H1 (cell line): ENCODE measurements around the gene ZNF148. TPM values are rescaled to one million over a fixed set of nuclear protein-coding genes. Genes with fewer than 3 reads are reported as not detected.

Experiments
- CTCF ChIA-PET: fragments of 300-600 bp; sonication (Branson Sonifier 250); formaldehyde crosslinking; loops from one replicate; lab custom pipeline; 2021; ENCODE audit not compliant: partially characterized antibody; lab: Charles Lee
- POLR2A ChIA-PET: fragments of 300-600 bp; sonication (Branson Sonifier 250); formaldehyde crosslinking; loops from one replicate; lab custom pipeline; 2021; ENCODE audit warnings: inconsistent platforms; ENCODE audit not compliant: partially characterized antibody; lab: Charles Lee
- DNase-seq, 2 experiments: peaks; one replicate each; pipeline versions ENCODE4 v3.0.0 to v3.0.0-alpha.2; 2010 to 2022; ENCODE audit warnings: low spot score in 2 of 2, low read depth in 1 of 2, mixed read lengths in 1 of 2
- FAIRE-seq: peaks from 2 replicates; lab custom pipeline; 2011; peaks lifted over from hg19 to GRCh38; lab: Jason Lieb, UNC
- H2AFZ ChIP-seq: 2 replicates; pipeline ENCODE4 v1.8.1; 2012; ENCODE audit warnings: low read length, inconsistent platforms
- H2AK5ac ChIP-seq: 2 replicates; pipeline ENCODE4 v1.6.1; 2013; ENCODE audit warnings: low read depth, low read length
- H2BK120ac ChIP-seq: replicated peaks from 2 replicates; pipeline ENCODE3; 2013; ENCODE audit warnings: low read depth, low read length, inconsistent platforms
- H2BK12ac ChIP-seq: 2 replicates; pipeline ENCODE4 v1.6.1; 2013; ENCODE audit warnings: low read depth, low read length
- H2BK15ac ChIP-seq: 2 replicates; pipeline ENCODE4 v1.6.1; 2013; ENCODE audit warnings: low read length
- H2BK20ac ChIP-seq: 2 replicates; pipeline ENCODE4 v1.6.1; 2013; ENCODE audit warnings: low read length
- H2BK5ac ChIP-seq: 2 replicates; pipeline ENCODE4 v1.6.1; 2013; ENCODE audit warnings: low read depth, low read length
- H3K14ac ChIP-seq: 2 replicates; pipeline ENCODE4 v1.6.1; 2013; ENCODE audit warnings: inconsistent platforms; ENCODE audit not compliant: insufficient read length
- H3K18ac ChIP-seq: 2 replicates; pipeline ENCODE4 v1.6.1; 2013; ENCODE audit warnings: low read length; ENCODE audit errors: extremely low read depth
- H3K23ac ChIP-seq: 2 replicates; pipeline ENCODE4 v1.6.1; 2013; ENCODE audit warnings: inconsistent platforms; ENCODE audit not compliant: insufficient read length
- H3K23me2 ChIP-seq: 2 replicates; pipeline ENCODE4 v1.6.1; 2013; ENCODE audit warnings: low read depth, low read length
- H3K27ac ChIP-seq: 2 replicates; pipeline ENCODE4 v1.6.1; 2011; ENCODE audit warnings: low read depth, low read length, inconsistent platforms
- H3K27me3 ChIP-seq, 4 experiments: replicated peaks in 1 of 4; 1 replicate in 1 of 4; 2 replicates in 3 of 4; pipeline versions ENCODE4 v1.6.1 to v1.8.1; 2011 to 2013; ENCODE audit warnings: low read length in 3 of 4, mild to moderate bottlenecking in 3 of 4, inconsistent platforms in 2 of 4, mixed read lengths in 2 of 4, moderate library complexity in 1 of 4; ENCODE audit not compliant: control insufficient read depth in 3 of 4, insufficient read depth in 3 of 4; ENCODE audit errors: extremely low read depth in 1 of 4
- H3K36me3 ChIP-seq, 4 experiments: 2 replicates each; pipeline versions ENCODE4 v1.6.1 to v1.8.1; 2011 to 2013; ENCODE audit warnings: mild to moderate bottlenecking in 4 of 4, low read length in 3 of 4, moderate library complexity in 2 of 4, control low read depth in 1 of 4, inconsistent platforms in 1 of 4; ENCODE audit not compliant: insufficient read depth in 4 of 4, control insufficient read depth in 2 of 4
- H3K4ac ChIP-seq: replicated peaks from 2 replicates; pipeline ENCODE3; 2013; ENCODE audit warnings: low read length, low read depth, mixed read lengths, inconsistent platforms; ENCODE audit not compliant: insufficient read length
- H3K4me1 ChIP-seq, 4 experiments: replicated peaks in 1 of 4; 1 replicate in 1 of 4; 2 replicates in 3 of 4; pipeline versions ENCODE4 v1.6.1 to v1.8.1; 2011 to 2013; ENCODE audit warnings: low read length in 3 of 4, inconsistent platforms in 2 of 4, mixed read lengths in 1 of 4; ENCODE audit not compliant: insufficient read depth in 4 of 4, control insufficient read depth in 3 of 4
- H3K4me2 ChIP-seq, 2 experiments: 2 replicates each; pipeline versions ENCODE4 v1.6.1 to v1.8.1; 2011 to 2013; ENCODE audit warnings: low read depth in 2 of 2, low read length in 2 of 2, control low read depth in 1 of 2, inconsistent platforms in 1 of 2, mild to moderate bottlenecking in 1 of 2; ENCODE audit not compliant: insufficient read depth in 1 of 2
- H3K4me3 ChIP-seq, 4 experiments: fragments of 200-600, 300-600 bp in 1 of 4; sonication (generic), shearing (Covaris generic), sonication (Bioruptor Twin) in 1 of 4; 2 replicates each; pipeline versions ENCODE4 v1.5.1 to v1.8.1; 2011 to 2016; ENCODE audit warnings: low read length in 4 of 4, low read depth in 3 of 4, control low read depth in 2 of 4, inconsistent platforms in 2 of 4, mild to moderate bottlenecking in 2 of 4, mixed read lengths in 1 of 4, moderate library complexity in 1 of 4; ENCODE audit not compliant: insufficient read depth in 2 of 4; ENCODE audit errors: extremely low read depth in 1 of 4
- H3K56ac ChIP-seq: replicated peaks from 2 replicates; pipeline ENCODE3; 2013; ENCODE audit warnings: low read depth, mild to moderate bottlenecking, mixed read lengths, low read length, inconsistent platforms; ENCODE audit not compliant: insufficient read length
- H3K79me1 ChIP-seq: 2 replicates; pipeline ENCODE4 v1.6.1; 2013; ENCODE audit warnings: low read depth, low read length, control low read depth
- H3K79me2 ChIP-seq, 2 experiments: 2 replicates each; pipeline versions ENCODE4 v1.6.1 to v1.8.1; 2012 to 2013; ENCODE audit warnings: low read length in 2 of 2, mild to moderate bottlenecking in 2 of 2, inconsistent platforms in 1 of 2; ENCODE audit not compliant: insufficient read depth in 2 of 2, control insufficient read depth in 1 of 2
- H3K9ac ChIP-seq, 4 experiments: replicated peaks in 1 of 4; 1 replicate in 1 of 4; 2 replicates in 3 of 4; pipeline versions ENCODE4 v1.6.1 to v1.8.1; 2011 to 2013; ENCODE audit warnings: low read depth in 3 of 4, low read length in 3 of 4, control low read depth in 2 of 4, mild to moderate bottlenecking in 2 of 4, moderate library complexity in 2 of 4, inconsistent platforms in 1 of 4; ENCODE audit errors: extremely low read depth in 1 of 4
- H3K9me3 ChIP-seq, 2 experiments: 2 replicates each; pipeline versions ENCODE4 v1.6.1 to v1.8.1; 2012 to 2013; ENCODE audit warnings: mild to moderate bottlenecking in 2 of 2, moderate library complexity in 2 of 2, control low read depth in 1 of 2, inconsistent platforms in 1 of 2, low read depth in 1 of 2, low read length in 1 of 2, mixed read lengths in 1 of 2; ENCODE audit not compliant: insufficient read depth in 2 of 2
- H4K20me1 ChIP-seq, 2 experiments: replicated peaks in 1 of 2; 2 replicates each; pipeline versions ENCODE3 to v1.8.1; 2011 to 2013; ENCODE audit warnings: inconsistent platforms in 2 of 2, low read length in 2 of 2, mild to moderate bottlenecking in 1 of 2; ENCODE audit not compliant: insufficient read depth in 2 of 2, control insufficient read depth in 1 of 2
- H4K5ac ChIP-seq: 2 replicates; pipeline ENCODE4 v1.6.1; 2013; ENCODE audit warnings: low read length, low read depth, mixed read lengths, inconsistent platforms; ENCODE audit not compliant: insufficient read length
- H4K8ac ChIP-seq: 2 replicates; pipeline ENCODE4 v1.8.0; 2013; ENCODE audit warnings: mild to moderate bottlenecking, moderate library complexity, low read length, inconsistent platforms; ENCODE audit not compliant: insufficient read depth; ENCODE audit errors: extremely low read depth
- H4K91ac ChIP-seq: replicated peaks from 2 replicates; pipeline ENCODE3; 2013; ENCODE audit warnings: low read length, mixed read lengths, inconsistent platforms; ENCODE audit not compliant: insufficient read length
- ASH2L ChIP-seq: fragments of 200-600, 300-600 bp; sonication (generic); IDR thresholded peaks from one replicate; pipeline ENCODE4 v1.7.1; 2017; ENCODE audit warnings: low read length
- CHD2 ChIP-seq: IDR thresholded peaks from 2 replicates; pipeline ENCODE4 v1.6.1; 2012; ENCODE audit warnings: low read length, improper control_type of control experiment
- CREB1 ChIP-seq: IDR thresholded peaks from 2 replicates; pipeline ENCODE4 v1.6.1; 2012; ENCODE audit warnings: inconsistent platforms
- FOSL1 ChIP-seq: IDR thresholded peaks from 2 replicates; pipeline ENCODE4 v1.6.1; 2011; ENCODE audit warnings: mild to moderate bottlenecking, low read depth, low read length, moderate library complexity; ENCODE audit not compliant: insufficient read depth
- HDAC2 ChIP-seq, 2 experiments: fragments of 300-600 bp in 1 of 2; sonication (generic) in 1 of 2; IDR thresholded peaks; 2 replicates each; pipeline ENCODE4 v1.6.1; 2011 to 2012; ENCODE audit warnings: low read depth in 2 of 2, low read length in 2 of 2, mild to moderate bottlenecking in 2 of 2, moderate library complexity in 2 of 2, borderline replicate concordance in 1 of 2, inconsistent platforms in 1 of 2
- KDM4A ChIP-seq: IDR thresholded peaks from one replicate; pipeline ENCODE4 v1.7.1; 2012; ENCODE audit warnings: low read depth, mild to moderate bottlenecking, moderate library complexity, low read length, inconsistent platforms; ENCODE audit not compliant: severe bottlenecking
- POU5F1 ChIP-seq: IDR thresholded peaks from 2 replicates; pipeline ENCODE4 v1.6.1; 2011; ENCODE audit warnings: low read depth, mild to moderate bottlenecking, low read length, moderate library complexity
- RNF2 ChIP-seq: fragments of 200-900, 300-1000 bp; sonication (generic); IDR thresholded peaks from 2 replicates; pipeline ENCODE4 v1.7.1; 2016; ENCODE audit warnings: borderline replicate concordance, low read depth, mild to moderate bottlenecking, antibody characterized with exemption, low read length; ENCODE audit not compliant: poor library complexity, severe bottlenecking; ENCODE audit errors: missing control alignments
- SIRT6 ChIP-seq: IDR thresholded peaks from one replicate; pipeline ENCODE4 v1.7.1; 2012; ENCODE audit warnings: low read length, inconsistent platforms
- SP1 ChIP-seq: IDR thresholded peaks from 2 replicates; pipeline ENCODE4 v1.6.1; 2011; ENCODE audit warnings: low read depth, low read length
- SP4 ChIP-seq: IDR thresholded peaks from 2 replicates; pipeline ENCODE4 v1.6.1; 2012; ENCODE audit warnings: low read length, inconsistent platforms
- TBP ChIP-seq: IDR thresholded peaks from 2 replicates; pipeline ENCODE4 v1.6.1; 2011; ENCODE audit warnings: low read depth, low read length, improper control_type of control experiment
- ZNF274 ChIP-seq: IDR thresholded peaks from 2 replicates; pipeline ENCODE4 v1.7.0; 2012; ENCODE audit warnings: low read length, borderline replicate concordance; ENCODE audit errors: extremely low read depth
- WGBS, 2 experiments: shearing (Covaris generic) in 1 of 2; methylation state at CpG; one replicate each; pipeline versions ENCODE4 v1.1.6 to v1.1.7; 2013 to 2015; ENCODE audit warnings: low lambda C conversion rate in 2 of 2, mixed read lengths in 2 of 2, inconsistent platforms in 1 of 2, low coverage in 1 of 2, missing lambda C conversion rate in 1 of 2; ENCODE audit not compliant: insufficient replicate concordance in 2 of 2, insufficient coverage in 1 of 2, insufficient read length in 1 of 2; ENCODE audit errors: extremely low coverage in 1 of 2, missing lambda C conversion rate in 1 of 2; 5-methylcytosine and 5-hydroxymethylcytosine counted together
- polyA plus RNA-seq, 7 experiments: library from polyadenylated mRNA; depleted of rRNA in 3 of 7; stranded (reverse) in 5 of 7; unstranded in 2 of 7; fragments of >200 nt in 5 of 7; fragments of 200-250 nt in 2 of 7; gene quantifications; 1 replicate in 5 of 7; 2 replicates in 1 of 7; 4 replicates in 1 of 7; pipeline versions ENCODE4 v1.2.1 to v1.2.3, GENCODE V29; 2011 to 2013; ENCODE audit warnings: missing spikeins in 2 of 7, mixed read lengths in 2 of 7
- total RNA-seq: library from RNA; stranded (reverse); fragmentation: NEBNext Ultra II Directional; extraction: Animal tissue kit (Norgen Biotek cat#: 25700); gene quantifications from 2 replicates; pipeline ENCODE4 v1.2.1, GENCODE V29; 2021

Gene ZNF148
- total and polyA plus RNA-seq, 2 of the 8 experiments (the other 6 are each of a cell fraction or from before 2014, with no cell fraction given), result 3.7 to 22.6 TPM

GRCh38 chr3:125280668-125281361, 94.3 kb downstream of the ZNF148 start:
- Histone ChIP-seq H4K91ac (no peak overlapping the region), H3K27me3 (no peaks in the 10 kb centered on the region), H3K4me3 (no peak overlapping the region), H3K27ac (no peak overlapping the region), H3K56ac (no peak overlapping the region), H3K9ac (no peak overlapping the region), H4K20me1 (no peaks in the 10 kb centered on the region), H3K18ac (no peak overlapping the region), H3K9me3 (no peaks in the 10 kb centered on the region), H2BK120ac (no peak overlapping the region), H4K5ac (no peak overlapping the region), H3K79me1 (no peaks in the 10 kb centered on the region), H3K4me2 (peak overlapping the region in 1 of 2 experiments; percentile 11; a peak in 1 of 4 replicates), H2BK15ac (no peak overlapping the region), H3K4me1 (peaks cover 0 to 11% (median 0%) of the 10 kb centered on the region in 4 experiments; a peak in 1 of 7 replicates), H3K36me3 (no peaks in the 10 kb centered on the region; a peak in 1 of 8 replicates), H2BK12ac (no peak overlapping the region), H4K8ac (no peak overlapping the region), H2AK5ac (no peak overlapping the region), H3K14ac (no peak overlapping the region), H2BK20ac (no peak overlapping the region), H3K4ac (no peak overlapping the region), H3K23me2 (no peaks in the 10 kb centered on the region), H3K79me2 (no peaks in the 10 kb centered on the region; a peak in 1 of 4 replicates), H3K23ac (no peak overlapping the region), H2AFZ (no peak overlapping the region), H2BK5ac (no peak overlapping the region; the same call in 1 of the 2 replicates)
- FAIRE-seq, result no peak
- WGBS, 2 experiments, result 81% methylated on average over 1 of the region's 2 CpGs; no CpG with 5 or more reads in 1 of the 2 experiments
- ChIA-PET POLR2A (interaction anchor here (0.9 to 1.3 kb wide), 2 partner anchors 8 to 11 kb away, joined by 3 read pairs; no protein-coding TSS in a partner anchor), CTCF (interaction anchor here (0.6 to 0.7 kb wide), 2 partner anchors 10 to 19 kb away, joined by 3 to 4 read pairs; no protein-coding TSS in a partner anchor)
- DNase-seq, result no peak
- TF ChIP-seq ZNF274 (no peak), FOSL1 (no peak), SP1 (no peak), ASH2L (no peak), HDAC2 (IDR thresholded peaks at IDR 0.05; ENCODE audit: borderline replicate concordance in 1 of 2, low read depth in 2 of 2, low read length in 2 of 2) (no peak), POU5F1 (no peak), RNF2 (no peak), SIRT6 (no peak), CREB1 (no peak), TBP (no peak), CHD2 (no peak), SP4 (no peak), KDM4A (no peak)
